Spleen (tissue), 11 donors: ENCODE data around the gene FOXK1. TPM values are rescaled to one million over a fixed set of nuclear protein-coding genes. Genes with fewer than 3 reads are reported as not detected.
A peak's percentile ranks its signal among the peaks of the same experiment; 100 is the strongest.
"Not testable (repeated sequence)": the region's sequence is repeated elsewhere in the genome, so short reads cannot be mapped to it uniquely, and the experiment has no call there.

ENCODE experiments used
- DNase-seq: peaks from one replicate; pipeline ENCODE4 v3.0.0-alpha.2; 2020
- H3K27ac ChIP-seq, 8 donors: fragments of 200-600 bp; sonication (generic) in 7 of 8; 1 replicate in 4 of 8; 2 replicates in 4 of 8; pipeline versions ENCODE4 v1.5.0 to v1.8.0; 2016 to 2021; ENCODE audit warnings: inconsistent platforms in 4 of 8, mild to moderate bottlenecking in 4 of 8, moderate library complexity in 1 of 8
- H3K27me3 ChIP-seq, 7 donors: fragments of 200-600 bp; sonication (generic) in 6 of 7; replicated peaks in 1 of 7; 1 replicate in 4 of 7; 2 replicates in 3 of 7; pipeline versions ENCODE4 v1.5.0 to v1.8.0; 2016 to 2021; ENCODE audit warnings: inconsistent platforms in 3 of 7, mild to moderate bottlenecking in 1 of 7
- H3K36me3 ChIP-seq, 6 donors: fragments of 200-600 bp; sonication (generic) in 5 of 6; 1 replicate in 4 of 6; 2 replicates in 2 of 6; pipeline versions ENCODE4 v1.5.0 to v1.8.0; 2016 to 2021; ENCODE audit warnings: inconsistent platforms in 2 of 6
- H3K4me1 ChIP-seq, 6 donors: fragments of 200-600 bp; sonication (generic) in 5 of 6; 1 replicate in 3 of 6; 2 replicates in 3 of 6; pipeline versions ENCODE4 v1.5.0 to v1.8.0; 2016 to 2021; ENCODE audit warnings: inconsistent platforms in 3 of 6
- H3K4me3 ChIP-seq, 8 donors: fragments of 200-600 bp; sonication (generic) in 7 of 8; 1 replicate in 4 of 8; 2 replicates in 4 of 8; pipeline versions ENCODE4 v1.5.0 to v1.8.0; 2016 to 2021; ENCODE audit warnings: inconsistent platforms in 4 of 8, mild to moderate bottlenecking in 4 of 8, moderate library complexity in 2 of 8
- H3K9me3 ChIP-seq, 8 donors: fragments of 200-600 bp; sonication (generic) in 7 of 8; 1 replicate in 4 of 8; 2 replicates in 4 of 8; pipeline versions ENCODE4 v1.5.0 to v1.8.0; 2016 to 2021; ENCODE audit warnings: inconsistent platforms in 4 of 8
- CTCF ChIP-seq, 11 experiments: fragments of 200-600 bp in 7 of 11; fragments of 450-650 bp in 4 of 11; sonication (generic) in 4 of 11; IDR thresholded peaks in 8 of 11; conservative IDR thresholded peaks in 3 of 11; 1 replicate in 7 of 11; 2 replicates in 4 of 11; pipeline versions ENCODE4 v1.4.0 to v1.8.0; 2016 to 2021; ENCODE audit warnings: antibody characterized with exemption in 11 of 11, inconsistent platforms in 4 of 11, mild to moderate bottlenecking in 1 of 11
- POLR2A ChIP-seq, 3 donors: fragments of 450-650 bp; IDR thresholded peaks; one replicate each; pipeline ENCODE4 v1.5.1; 2017; ENCODE audit warnings: antibody characterized with exemption in 3 of 3, mild to moderate bottlenecking in 1 of 3
- POLR2AphosphoS5 ChIP-seq, 3 donors: sonication (generic); formaldehyde crosslinking; IDR thresholded peaks; one replicate each; pipeline ENCODE4 v1.5.1; 2017; ENCODE audit warnings: antibody characterized with exemption in 3 of 3
- WGBS, 5 donors: extraction: QIAGEN DNeasy Blood & Tissue Kit in 3 of 5; methylation state at CpG; one replicate each; pipeline versions ENCODE4 v1.1.5 to v1.1.7; 2013 to 2018; 5-methylcytosine and 5-hydroxymethylcytosine counted together
- intact Hi-C: fragments of 100-400 bp; cut with DNase I; formaldehyde crosslinking; loops from one replicate; pipeline ENCODE4 v1.15.0; 2023; ENCODE audit warnings: low total_unique reads
- polyA plus RNA-seq, 3 donors: library from polyadenylated mRNA; stranded (reverse); fragments of 200-250 nt; gene quantifications; one replicate each; pipeline ENCODE4 v1.2.1, GENCODE V29; 2013
- total RNA-seq, 7 donors: library from RNA; depleted of rRNA in 3 of 7; stranded (reverse); fragments of >200 nt in 3 of 7; fragmentation: NEBNext Ultra II Directional in 4 of 7; extraction: Animal tissue kit (Norgen Biotek cat#: 25700) in 4 of 7; gene quantifications; one replicate each; pipeline versions ENCODE4 v1.1.0 to v1.2.1, GENCODE V29; 2016 to 2021
- donor health status: healthy with polysubstance abuse.
- donor health status: DM: no; HTN: no; CAD: no; lungs with moderate emphysema.
- donor health status: DM: no; HTN: no; CAD: no.
- donor health status: Bipolar disorder and iron deficiency.
- donor health status: healthy.
- donor health status: DM: no; HTN: no; CAD: no.
- donor health status: DM: yes; HTN: yes; CAD: no.

The FOXK1 gene
- total and polyA plus RNA-seq, 10 donors = 2.6 to 46.0 (median 34.8) TPM

- no peak for DNase-seq
- intact Hi-C loops = loop anchor here (5.0 kb wide), 1 partner anchor 48 kb away; no protein-coding TSS in a partner anchor
- TF ChIP-seq POLR2A (IDR thresholded peaks at IDR 0.05) (no peak), POLR2AphosphoS5 (IDR thresholded peaks at IDR 0.05) (no peak), CTCF (IDR thresholded peaks at IDR 0.05 in 8 of 11, conservative IDR thresholded peaks at IDR 0.05 in 3 of 11) (no peak)
- Histone ChIP-seq H3K9me3 (no peaks in the 10 kb centered on the region), H3K27me3 (no peaks in the 10 kb centered on the region), H3K4me3 (no peak overlapping the region), H3K27ac (no peak overlapping the region), H3K36me3 (peaks cover 0 to 10% (median 0%) of the 10 kb centered on the region in 6 donors), H3K4me1 (peaks cover 38 to 100% (median 83%) of the 10 kb centered on the region in 6 donors)
- 50 to 81% (median 76%) methylated on average over 11 to 12 of the region's 12 CpGs for WGBS, 5 donors
Observed at GRCh38 chr7:4689151-4689550, 7.1 kb downstream of the FOXK1 start.

DNA sequence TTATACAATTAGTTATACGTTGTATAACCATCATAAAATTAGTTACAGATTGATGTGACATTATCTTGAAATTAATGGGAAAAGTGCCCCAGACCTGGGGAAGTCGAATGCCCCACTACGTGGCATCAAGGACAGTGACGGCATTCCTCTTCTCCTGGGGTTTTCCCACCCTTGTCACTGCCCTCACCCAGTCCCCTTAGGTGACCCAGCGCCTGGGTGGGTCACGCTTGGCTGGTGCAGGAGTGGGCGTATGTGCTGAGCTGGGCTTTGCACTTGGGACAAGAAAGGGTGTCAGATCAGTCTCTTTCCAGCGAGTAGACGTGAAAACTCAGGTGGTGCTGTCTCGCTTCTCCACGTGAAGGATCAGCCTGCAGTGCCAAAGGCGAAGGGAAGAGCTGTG is 7.6 kb downstream of the FOXK1 start:
- Histone ChIP-seq H3K9me3 (no peaks in the 10 kb centered on the region), H3K36me3 (peaks cover 0 to 10% (median 0%) of the 10 kb centered on the region in 6 donors), H3K27ac (no peak overlapping the region), H3K4me1 (peaks cover 36 to 100% (median 80%) of the 10 kb centered on the region in 6 donors), H3K27me3 (no peaks in the 10 kb centered on the region), H3K4me3 (no peak overlapping the region)
- WGBS, 5 donors = 58 to 74% (median 67%) methylated on average over 12 of the region's 12 CpGs
- no peak for DNase-seq
- peak in 1 of 3 donors; percentile 44 for TF ChIP-seq POLR2AphosphoS5 (IDR thresholded peaks at IDR 0.05)
- TF ChIP-seq CTCF (IDR thresholded peaks at IDR 0.05 in 8 of 11, conservative IDR thresholded peaks at IDR 0.05 in 3 of 11) = no peak
- intact Hi-C loops = loop anchor here (5.0 kb wide), 1 partner anchor 48 kb away; no protein-coding TSS in a partner anchor

DNA sequence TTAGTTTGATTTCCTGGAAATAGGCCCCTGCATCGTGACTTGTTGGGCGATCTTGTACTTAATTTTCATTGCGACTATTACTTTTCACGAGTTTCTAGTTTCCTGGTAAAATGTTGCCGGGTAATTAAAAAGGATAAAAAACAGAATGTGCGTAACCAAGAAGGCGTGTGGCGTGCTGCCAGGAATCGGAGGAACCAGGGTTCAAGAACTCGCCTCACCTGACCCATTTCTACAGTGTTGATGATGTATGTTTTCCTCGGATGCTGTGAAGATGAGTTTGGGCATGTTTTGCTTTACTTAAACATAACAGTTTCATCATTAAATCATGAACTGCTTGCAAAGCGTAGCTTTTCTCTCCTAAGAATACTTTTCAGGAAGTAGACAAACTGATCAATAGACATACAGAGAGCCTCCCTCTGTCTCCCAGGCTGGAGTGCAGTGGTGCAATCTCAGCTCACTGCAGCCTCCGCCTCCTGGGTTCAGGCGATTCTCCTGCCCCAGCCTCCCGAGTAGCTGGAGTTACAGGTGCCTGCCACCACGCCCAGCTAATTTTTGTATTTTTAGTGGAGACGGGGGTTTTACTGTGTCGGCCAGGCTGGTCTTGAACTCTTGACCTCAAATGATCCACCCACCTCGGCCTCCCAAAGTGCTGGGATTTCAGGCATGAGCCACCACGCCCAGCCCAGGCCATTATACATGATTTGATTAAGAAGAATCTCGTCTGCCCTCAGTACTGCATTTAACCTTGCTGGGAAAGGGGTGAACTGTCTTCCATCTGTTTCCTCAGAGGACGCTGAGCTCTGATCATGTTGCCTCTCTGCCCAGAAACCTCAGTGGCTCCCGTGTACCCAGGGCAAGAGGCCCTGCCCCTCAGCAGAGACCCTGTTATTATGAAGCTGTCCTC is 9.1 kb downstream of the FOXK1 start:
- TF ChIP-seq CTCF (IDR thresholded peaks at IDR 0.05 in 8 of 11, conservative IDR thresholded peaks at IDR 0.05 in 3 of 11) (no peak), POLR2A (IDR thresholded peaks at IDR 0.05) (no peak), POLR2AphosphoS5 (IDR thresholded peaks at IDR 0.05) (no peak)
- no peak for DNase-seq
- Histone ChIP-seq H3K36me3 (peaks cover 0 to 6% (median 0%) of the 10 kb centered on the region in 6 donors), H3K27ac (peak overlapping the region in 2 of 8 donors; percentile 40 to 50), H3K27me3 (no peaks in the 10 kb centered on the region), H3K4me3 (no peak overlapping the region), H3K4me1 (peaks cover 31 to 95% (median 72%) of the 10 kb centered on the region in 6 donors), H3K9me3 (no peaks in the 10 kb centered on the region)
- intact Hi-C loops = no loop called here
- WGBS, 5 donors = 79 to 89% (median 80%) methylated on average over 23 of the region's 23 CpGs

GRCh38 chr7:4692055-4692454 is 10.0 kb downstream of the FOXK1 start:
- WGBS, 5 donors = 79 to 84% (median 83%) methylated on average over 5 of the region's 5 CpGs
- Histone ChIP-seq H3K4me3 (no peak overlapping the region), H3K4me1 (peaks cover 31 to 95% (median 64%) of the 10 kb centered on the region in 6 donors), H3K36me3 (peaks cover 0 to 7% (median 0%) of the 10 kb centered on the region in 6 donors), H3K9me3 (no peaks in the 10 kb centered on the region), H3K27ac (peak overlapping the region in 3 of 8 donors; percentile 40 to 51 (median 50)), H3K27me3 (no peaks in the 10 kb centered on the region)
- TF ChIP-seq CTCF (IDR thresholded peaks at IDR 0.05 in 8 of 11, conservative IDR thresholded peaks at IDR 0.05 in 3 of 11) = no peak
- TF ChIP-seq POLR2A (IDR thresholded peaks at IDR 0.05) = no peak
- TF ChIP-seq POLR2AphosphoS5 (IDR thresholded peaks at IDR 0.05) = no peak
- no peak for DNase-seq
- intact Hi-C loops = no loop called here

- intact Hi-C loops, H3K36me3 ChIP-seq, H3K27me3 ChIP-seq, H3K4me3 ChIP-seq, H3K9me3 ChIP-seq, DNase-seq: not testable (repeated sequence)
- Histone ChIP-seq H3K4me1 (peaks cover 31 to 93% (median 58%) of the 10 kb centered on the region in 6 donors), H3K27ac (peak overlapping the region in 2 of 8 donors; percentile 40 to 50)
- 89 to 94% (median 94%) methylated on average over 5 of the region's 5 CpGs for WGBS, 5 donors
Observed at GRCh38 chr7:4692622-4693021, 10.5 kb downstream of the FOXK1 start.
